Measurements from ENCODE around the gene FUS.
A peak's percentile ranks its signal among the peaks of the same experiment; 100 is the strongest.
"Not testable (repeated sequence)": the region's sequence is repeated elsewhere in the genome, so short reads cannot be mapped to it uniquely, and the experiment has no call there.

Gene FUS

DNA sequence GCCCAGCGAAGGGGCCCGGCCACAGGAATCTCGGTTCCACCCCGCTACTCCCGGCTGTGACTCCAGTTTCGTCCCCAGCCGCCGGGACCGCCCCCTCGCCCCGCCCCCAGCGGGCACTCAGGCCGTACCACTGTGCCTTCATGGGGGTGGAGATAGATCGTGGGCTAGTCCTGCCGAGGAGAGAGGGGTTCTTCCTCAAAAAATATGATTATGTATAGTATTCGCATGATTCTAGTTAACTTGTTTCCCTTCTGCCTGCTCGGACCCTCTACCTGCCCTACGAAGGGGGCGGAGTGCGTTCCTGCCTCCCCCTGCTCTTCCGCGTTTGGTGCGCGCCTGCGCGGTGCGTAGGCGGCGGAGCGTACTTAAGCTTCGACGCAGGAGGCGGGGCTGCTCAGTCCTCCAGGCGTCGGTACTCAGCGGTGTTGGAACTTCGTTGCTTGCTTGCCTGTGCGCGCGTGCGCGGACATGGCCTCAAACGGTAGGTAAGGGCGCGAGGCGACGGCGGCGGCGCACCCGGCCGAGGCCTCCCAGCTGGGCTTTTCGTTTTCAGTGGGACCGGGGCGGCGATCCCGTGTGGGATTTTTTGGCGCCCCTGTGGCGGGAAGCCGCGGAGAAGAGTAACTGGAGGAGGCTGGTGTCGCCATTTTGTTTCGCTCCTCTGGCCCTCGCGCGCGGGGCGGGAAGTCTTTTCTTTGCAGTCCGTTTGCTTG, at the start of gene FUS:
TSS of gene FUS (plus strand) at position 393 of the 713 bp plus-strand sequence. CDS start at position 469, 76 bp downstream.
- DNase-seq: peak; percentile 75

DNA sequence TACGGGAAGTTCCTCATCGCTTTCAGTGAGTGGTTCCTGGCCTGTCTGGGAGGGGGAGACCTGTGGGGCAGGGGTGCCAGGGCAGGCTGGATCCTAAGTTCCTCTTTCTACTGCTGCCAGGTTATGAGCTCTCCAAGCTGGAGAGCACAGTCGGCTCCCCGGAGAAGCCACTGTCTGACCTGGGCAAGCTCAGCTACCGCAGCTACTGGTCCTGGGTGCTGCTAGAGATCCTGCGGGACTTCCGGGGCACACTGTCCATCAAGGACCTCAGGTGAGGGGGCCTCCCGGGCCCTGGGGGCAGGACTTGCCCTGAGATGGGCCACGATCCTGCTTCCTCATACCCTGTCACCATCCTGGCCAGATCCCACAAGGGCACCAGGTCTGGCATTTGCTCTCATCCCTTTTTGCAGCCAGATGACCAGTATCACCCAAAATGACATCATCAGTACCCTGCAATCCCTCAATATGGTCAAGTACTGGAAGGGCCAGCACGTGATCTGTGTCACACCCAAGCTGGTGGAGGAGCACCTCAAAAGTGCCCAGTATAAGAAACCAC, 49.5 kb upstream of the FUS start:
- no peak for DNase-seq

DNA sequence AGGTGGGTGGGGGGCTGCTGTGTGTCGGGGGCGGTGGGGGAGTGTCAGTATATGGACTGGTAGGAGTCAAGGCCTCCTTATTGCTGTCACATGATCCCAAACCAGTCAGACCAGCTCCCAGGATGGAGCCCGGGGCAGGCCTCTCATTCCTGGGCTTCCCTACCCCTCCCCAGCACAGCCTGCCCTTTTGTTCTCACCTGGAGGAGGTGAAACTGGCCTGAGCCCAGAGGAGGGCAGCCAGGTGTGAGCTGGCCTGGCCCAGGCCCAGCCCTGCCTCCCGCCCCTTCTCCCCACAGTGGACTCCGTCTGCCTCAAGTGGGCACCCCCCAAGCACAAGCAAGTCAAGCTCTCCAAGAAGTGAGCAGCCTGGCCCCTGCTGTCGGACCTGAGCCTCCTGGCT, 49.0 kb upstream of the FUS start:
- no peak for DNase-seq

DNA sequence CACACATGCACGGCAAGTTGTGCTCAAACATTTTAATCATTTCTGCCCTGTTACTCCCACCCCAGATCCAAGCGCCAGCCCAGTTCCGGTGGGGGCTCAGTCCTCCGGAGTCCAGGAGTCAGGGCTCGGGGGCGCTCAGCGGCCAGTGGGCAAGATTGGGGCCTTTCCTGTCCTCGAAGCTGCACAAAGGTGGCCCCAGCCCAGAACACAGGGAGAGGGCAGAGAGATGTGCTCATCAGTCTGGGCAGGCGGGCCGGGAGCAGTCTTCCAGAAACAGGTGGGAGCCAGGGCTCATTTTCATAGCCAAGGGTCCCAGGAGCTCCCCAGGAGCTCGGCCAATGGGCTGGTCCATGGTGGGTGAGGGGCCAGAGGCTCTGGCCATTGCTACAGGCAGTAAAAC, 48.5 kb upstream of the FUS start:
- no peak for DNase-seq

DNA sequence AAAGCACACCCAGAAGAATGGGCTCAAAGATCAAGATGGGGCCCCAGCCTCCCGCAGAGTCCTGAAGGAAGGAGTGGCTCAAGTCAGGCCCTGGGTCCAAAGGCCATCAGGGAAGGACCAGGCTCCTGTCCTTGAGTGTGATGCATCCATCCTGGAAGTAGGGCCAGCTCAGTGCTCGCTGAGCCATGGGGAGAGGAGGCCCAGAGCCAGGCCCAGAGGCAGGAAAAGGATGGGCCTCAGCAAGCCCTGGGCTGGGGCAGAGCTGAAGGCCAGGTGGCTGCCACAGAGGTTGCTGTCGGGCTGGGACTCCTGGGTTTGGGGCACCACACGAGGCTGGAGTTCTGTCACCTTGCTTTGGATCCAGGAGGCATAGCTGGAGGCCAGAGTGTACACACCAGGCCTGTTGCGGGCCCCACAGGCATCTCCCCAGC, 48.1 kb upstream of the FUS start:
- no peak for DNase-seq

DNA sequence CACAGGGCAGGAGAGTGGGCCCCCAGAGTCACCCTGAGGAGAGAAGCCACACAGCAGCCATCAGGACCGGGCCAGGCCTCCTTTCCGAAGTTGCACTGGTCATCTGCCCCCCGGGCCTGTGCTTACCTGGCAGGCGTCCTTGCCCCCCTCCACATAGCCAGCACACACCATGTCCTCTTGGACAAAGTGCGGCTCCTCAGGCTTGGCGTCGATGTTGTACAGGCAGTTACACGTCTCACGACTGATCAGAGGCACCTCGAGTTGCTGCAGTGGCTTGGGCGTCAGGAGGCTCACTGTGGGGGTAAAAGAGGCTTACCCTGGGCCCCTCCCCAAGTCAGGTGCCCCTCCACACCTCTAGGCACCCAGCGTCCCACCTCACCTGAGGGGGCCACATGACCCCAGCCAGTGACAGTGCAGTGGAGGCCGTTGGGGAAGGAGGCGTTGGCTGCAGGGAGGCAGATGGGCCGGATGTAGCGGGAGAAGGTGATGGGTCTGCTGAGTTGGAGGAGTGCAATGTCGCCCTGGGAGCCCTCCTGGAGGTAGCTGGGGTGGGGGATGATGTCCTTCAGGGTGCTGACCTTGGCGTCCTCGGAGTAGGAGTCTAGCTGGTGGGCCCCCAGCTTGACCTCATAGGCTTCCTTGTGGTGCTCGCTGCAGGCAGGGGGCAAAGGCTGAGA, 47.5 kb upstream of the FUS start:
- no peak for DNase-seq

DNA sequence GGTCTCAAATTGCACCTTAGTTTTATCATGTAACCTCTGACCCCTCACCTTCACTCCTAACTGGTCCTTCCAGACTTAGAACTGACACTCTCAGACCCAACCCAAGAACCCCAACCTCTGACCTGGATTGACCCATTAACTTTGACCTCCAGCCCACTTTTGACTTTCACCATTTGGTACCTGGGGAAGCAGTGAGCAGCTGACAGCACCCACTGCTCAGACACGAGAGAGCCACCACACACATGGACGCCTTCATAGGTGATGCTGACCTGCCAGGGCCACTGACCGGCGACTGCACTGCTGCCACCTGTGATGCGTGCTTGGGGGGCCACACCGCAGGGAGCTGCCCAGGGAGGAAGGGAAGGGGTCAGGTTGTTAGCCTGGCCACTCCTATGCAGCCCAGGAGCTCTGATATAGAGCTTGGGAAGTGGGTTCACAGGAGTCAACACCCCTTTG, 46.9 kb upstream of the FUS start:
- DNase-seq: no peak

DNA sequence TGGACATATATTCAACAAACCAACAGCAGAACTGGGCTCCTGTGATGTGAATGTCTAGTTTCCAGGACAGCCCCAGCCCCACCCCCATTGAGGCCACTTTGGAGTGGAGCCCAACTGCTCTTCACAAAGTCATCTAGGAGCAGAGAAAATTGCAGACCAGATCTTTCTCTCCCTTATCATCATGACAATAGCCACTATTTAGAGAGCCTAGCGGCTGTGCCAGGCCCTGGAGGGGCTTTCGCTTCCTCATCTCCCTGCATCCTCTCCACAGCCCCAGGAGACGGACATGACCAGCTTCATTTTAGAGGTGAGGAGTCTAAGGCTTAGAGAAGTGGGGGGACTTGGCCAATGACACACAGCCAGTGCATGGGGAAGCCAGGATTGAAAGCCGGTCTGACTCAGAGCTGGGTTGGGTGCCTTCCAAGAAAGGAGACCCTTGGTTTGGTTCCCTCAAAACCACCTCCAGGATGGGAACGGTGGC, 45.8 kb upstream of the FUS start:
- DNase-seq: no peak

DNA sequence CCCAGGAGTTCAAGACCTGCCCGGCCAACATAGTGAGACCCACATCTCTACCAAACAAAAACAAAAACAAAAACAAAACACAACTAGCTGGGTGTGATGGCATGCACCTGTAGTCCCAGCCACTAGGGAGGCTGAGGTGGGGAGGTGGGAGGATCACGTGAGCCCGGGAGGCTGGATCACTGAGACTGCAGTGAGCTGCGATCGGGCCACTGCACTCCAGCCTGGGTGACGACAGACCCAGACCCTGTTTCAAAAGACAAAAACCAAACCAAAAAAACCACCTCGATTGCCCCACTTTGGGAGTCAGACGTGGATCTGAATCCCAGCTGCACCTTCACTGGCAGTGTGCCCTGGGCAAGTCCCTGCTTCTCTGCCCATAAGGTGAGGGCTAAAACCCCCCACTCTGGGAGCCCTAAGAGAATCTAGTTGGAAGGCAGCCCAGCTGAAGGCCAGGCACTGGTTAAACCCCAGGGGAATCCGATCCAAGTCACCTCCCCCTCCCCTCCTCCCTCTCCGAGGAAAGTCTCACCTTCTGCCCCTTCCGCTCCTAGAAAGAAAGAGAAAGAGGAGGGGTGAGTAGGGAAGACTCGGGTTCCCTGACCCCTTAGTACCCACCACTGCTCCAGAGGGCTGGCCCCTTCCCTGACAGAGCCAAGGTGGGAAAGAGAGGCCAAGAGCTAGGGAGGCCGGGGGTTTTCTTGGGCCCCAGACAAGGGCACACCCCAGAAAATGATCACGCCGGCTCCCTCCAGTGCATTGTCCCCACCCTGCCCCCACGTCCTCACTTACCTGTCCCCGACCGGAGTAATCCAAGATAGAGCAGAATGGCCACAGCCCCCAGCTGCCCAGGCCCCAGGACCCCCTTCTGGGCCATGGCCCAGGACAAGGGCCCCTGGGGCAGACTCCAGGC, 45.1 kb upstream of the FUS start:
- DNase-seq: peak; percentile 16

DNA sequence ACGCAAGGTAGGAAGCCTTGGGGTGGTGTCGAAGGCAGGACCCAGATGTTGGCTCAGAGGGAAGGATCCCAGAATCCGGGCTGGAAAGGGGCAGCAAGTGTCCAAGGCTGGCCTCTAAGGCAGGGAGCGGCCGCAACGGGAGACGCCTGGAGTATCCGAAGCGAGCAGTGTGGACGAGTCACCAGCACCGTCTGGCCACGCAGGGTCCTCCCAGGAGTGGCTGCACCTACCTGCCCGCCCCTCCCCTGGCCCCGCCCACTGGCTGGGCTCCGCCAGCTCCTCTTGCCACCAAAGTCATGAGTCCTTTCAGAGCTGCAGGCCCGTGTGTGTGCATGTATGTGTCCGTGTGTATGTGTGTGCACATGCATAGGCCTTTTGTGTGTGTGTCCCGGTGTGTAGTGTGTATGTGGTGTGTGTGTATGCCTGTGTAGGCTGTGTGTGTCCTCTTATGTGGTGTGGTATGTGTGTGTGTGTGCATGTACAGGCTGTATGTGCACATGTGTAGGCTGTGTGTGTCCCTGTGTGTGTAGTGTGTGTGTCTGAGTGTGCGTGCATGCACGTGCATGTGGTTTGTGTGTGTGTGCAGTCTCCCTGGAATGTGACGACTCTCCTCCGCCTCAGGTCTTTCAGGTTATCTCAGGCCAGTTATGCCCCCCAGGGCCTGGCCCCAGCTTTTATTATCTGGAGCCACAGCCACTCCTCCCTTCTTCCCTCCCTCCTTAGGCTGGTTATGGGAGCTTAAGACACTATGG, 44.2 kb upstream of the FUS start, which contains the start of gene PRSS8:
TSS of gene PRSS8 (minus strand) at position 193 of the 752 bp plus-strand sequence. CDS start 229 bp downstream, outside the sequence.
- no peak for DNase-seq

DNA sequence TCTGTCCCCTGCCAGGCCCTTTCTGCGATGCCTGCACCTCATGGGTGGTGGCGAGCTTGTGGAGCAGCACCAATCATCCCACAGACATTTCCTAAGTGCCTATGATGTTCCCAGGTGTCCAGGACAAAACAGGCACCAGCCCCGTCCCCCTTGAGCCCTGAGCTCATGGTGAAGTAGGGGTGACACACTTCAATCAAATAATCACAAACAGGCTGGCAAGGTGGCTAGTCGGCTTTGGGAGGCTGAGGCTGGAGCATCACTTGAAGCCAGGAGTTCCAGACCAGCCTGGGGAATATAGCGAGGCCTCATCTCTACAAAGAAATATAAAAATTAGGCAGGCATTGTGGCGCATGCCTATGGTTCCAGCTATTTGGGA, 43.7 kb upstream of the FUS start:
- DNase-seq: no peak

DNA sequence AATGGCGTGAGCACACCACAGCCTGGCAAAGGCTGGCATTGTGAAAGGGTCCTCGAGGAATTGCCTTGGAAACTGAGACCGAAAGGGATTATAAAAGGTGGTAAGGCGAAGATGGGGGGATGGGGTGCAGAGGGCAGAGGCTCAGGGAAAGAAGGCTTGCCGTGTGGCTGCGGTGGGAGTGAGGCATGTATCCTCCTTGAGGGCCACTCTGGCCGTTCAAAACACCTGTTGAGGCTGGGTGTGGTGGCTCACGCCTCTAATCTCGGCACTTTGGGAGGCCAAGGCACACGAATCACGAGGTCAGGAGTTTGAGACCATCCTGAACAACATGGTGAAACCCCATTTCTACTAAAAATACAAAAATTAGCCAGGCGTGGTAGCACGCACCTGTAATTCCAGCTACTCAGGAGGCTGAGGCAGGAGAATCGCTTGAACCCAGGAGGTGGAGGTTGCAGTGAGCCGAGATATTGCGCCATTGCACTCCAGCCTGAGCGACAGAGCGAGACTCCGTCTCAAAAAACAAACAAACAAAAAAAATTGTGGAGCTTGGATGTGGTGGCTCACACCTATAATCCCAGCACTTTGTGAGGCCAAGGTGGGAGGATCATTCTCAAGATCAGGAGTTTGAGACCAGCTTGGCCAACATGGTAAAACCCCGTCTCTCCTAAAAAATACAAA, 43.0 kb upstream of the FUS start:
- not testable (repeated sequence) for DNase-seq

DNA sequence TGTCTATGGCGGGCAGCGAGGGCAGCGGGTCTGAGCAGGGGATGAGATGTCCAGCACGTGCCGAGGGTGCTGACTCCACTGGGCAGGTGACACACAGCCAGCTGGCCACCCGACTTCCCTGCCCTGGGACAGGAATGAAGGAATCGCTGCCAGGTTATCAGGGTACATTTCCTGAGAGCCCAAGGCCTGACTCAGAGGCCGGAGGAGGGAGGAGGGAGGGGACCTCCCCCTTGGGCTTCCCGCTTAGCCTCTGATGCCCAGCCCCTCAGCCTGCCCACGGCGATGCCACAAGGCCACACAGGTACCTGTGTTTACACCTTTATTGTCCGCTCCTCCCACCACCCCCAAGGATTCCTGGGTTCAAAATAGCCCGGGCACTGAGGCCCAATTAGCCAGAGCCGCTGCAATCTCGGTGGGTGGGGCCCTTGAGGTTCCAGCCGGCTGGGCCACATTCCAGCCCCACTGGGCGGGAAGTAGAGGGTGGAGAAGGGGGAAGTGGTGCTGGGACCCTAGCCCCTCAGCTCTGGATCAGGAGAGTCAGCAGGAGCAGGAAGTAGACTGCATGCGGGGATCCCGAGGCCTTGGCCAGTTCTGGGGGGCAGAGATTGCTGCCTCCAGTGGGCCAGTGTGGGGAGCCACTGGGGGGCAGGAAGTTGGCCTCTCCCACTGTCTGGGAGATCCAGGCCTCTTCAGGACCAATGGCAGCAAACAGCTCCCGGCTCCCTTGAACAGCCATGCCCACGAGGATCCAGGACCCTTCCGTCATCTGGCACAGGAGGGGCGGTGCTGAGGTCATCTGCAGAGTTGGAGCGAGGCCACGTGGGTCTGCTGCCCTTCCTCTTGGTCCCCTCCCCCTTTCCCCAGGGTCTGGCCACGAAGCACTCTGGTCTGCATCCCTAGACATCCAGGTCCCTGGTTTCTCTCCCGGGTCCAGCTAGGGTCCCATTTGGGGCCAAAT, 41.0 kb upstream of the FUS start:
- DNase-seq: no peak

DNA sequence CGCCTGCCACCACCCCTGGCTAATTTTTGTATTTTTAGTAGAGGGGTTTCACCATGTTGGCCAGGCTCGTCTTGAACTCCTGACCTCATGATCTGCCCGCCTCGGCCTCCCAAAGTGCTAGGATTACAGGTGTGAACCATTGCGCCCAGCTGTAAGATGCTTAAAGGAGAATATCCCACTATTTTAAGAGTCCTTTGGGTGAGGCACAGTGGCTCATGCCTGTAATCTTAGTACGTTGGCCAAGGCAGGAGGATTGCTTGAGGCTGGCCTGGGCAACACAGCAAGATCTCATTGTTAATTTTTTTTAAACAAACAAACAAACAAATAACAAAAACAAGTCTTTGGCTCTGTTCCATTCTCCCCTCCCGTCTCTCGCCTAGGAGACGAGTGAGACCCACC, 38.9 kb upstream of the FUS start:
- not testable (repeated sequence) for DNase-seq

DNA sequence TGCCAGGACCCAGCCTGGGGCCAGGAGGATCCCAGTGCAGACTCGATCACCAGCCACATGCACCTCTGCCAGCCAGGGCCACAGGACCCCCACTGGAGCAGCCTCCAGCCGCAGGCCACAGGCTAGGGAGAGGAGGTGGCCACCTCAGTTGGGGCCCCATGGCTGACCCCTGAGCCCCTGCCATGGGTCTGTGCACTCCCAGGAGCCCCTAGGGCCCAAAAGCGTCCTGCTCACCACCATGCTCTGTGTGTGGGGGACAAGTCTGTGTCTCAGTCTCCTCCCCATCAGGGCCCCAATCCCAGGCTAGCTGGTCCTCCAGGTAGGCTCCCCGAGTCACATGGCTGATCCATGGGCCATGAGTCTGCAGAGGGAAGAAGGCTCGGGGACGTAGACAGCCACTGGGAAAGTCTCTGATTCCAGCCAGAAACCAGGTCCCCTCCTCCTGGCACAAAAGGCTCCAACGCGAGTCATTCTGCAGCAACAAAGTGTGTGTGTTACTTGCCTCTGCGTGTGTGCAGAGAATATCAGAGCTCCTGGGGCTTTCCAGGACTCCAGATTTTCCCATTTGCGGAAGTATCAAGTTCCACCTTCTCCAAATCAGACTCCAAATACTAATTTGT, 38.3 kb upstream of the FUS start:
- DNase-seq: no peak

DNA sequence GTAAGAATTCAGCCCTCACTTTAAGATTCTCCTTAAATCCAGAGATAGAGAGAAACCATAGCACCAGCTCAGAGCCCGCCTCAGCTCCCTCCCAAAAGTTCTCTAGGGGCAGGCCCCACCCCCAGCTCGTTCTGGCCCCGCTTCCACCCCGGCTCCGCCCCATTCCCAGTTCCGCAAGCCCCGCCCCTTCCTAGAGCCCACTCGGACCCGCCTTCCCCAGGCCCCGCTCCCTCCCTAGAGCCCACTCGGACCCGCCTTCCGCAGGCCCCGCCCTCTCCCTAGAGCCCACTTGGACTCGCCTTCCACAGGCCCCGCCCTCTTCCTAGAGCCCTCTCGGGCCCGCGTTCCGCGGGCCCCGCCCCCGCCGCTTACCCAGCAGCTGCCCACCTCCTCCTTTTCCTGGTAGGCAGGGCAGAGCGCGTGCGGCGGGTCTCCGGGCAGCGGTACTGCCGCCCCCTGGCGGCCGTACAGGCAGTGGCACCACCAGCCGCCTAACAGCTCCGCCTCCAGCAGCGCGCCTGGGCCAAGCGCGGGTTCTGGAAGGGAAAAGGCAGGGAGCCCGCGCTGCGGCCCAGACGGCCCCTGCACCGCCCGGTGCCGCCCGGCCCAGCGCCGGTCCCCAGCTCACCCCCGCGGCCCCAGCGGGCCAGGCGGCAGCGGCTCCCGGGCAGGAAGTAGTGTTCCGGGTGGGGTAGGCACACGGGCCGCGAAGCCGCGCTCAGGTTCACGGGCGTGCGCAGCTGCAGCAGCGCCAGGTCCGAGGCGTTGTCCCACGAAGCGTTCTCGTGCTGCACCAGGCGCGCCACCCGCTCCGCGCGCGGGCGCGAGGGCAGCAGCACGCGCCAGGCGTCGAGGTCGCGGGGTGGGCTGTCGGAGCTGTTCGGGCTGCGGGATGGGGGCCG, 37.6 kb upstream of the FUS start:
- peak; percentile 95 for DNase-seq

DNA sequence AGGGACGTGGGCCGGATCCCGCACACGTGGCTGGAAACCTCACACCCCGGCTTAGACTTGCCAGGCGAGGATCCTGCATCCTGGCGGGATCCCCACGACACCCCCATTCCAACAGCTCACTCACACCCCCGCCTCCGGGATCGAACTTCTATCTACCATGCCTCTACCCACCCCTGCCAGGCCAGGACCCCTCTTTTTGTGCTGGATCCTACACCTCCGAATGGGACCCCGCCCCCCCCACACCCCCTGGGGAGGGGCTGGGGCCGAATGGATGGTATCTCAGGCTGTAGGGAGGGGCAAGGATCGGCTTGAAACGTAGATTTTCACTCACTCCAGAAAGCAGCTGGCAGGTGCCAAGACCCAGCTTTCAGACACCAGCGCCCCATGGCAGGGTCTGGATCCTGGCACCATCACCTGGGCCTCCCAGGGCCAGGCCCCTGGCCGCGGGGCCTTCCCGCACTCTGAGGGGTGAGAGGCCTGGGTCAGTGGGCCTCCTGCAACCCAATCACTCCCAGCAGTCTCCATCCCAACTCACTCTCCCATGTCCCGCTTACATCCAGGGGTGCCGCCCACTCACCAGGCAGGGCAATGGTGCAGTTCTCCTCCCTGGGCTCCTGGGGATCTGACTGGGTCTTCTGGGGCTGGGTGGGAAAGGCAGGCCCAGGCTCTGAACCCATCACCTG, 36.8 kb upstream of the FUS start:
- DNase-seq: no peak

DNA sequence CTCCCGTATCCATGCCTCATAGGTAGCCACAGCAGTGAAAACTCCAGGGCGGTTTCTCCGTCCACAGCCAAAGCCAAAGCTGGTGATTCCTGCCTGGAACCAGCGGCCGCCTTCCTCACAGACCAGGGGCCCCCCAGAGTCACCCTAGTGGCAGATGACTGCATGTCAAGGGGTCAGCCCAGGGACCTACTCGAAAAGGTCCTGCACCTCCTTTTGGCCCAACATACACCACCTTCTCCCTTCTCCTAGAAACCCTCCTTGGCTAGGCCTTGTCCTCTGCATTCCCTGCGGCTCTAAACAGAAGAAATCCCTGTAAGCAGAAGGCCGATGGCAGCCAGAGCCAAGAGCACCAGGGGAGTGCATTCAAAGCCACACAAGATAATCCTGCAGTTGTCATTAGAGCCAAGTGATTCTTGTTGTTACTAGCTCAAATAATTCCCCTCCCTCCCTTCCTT, 36.2 kb upstream of the FUS start:
- DNase-seq: no peak

All from NCI-H2107 (cell line).